ENCODE data around the gene MORC2.

MORC2 gene

DNA sequence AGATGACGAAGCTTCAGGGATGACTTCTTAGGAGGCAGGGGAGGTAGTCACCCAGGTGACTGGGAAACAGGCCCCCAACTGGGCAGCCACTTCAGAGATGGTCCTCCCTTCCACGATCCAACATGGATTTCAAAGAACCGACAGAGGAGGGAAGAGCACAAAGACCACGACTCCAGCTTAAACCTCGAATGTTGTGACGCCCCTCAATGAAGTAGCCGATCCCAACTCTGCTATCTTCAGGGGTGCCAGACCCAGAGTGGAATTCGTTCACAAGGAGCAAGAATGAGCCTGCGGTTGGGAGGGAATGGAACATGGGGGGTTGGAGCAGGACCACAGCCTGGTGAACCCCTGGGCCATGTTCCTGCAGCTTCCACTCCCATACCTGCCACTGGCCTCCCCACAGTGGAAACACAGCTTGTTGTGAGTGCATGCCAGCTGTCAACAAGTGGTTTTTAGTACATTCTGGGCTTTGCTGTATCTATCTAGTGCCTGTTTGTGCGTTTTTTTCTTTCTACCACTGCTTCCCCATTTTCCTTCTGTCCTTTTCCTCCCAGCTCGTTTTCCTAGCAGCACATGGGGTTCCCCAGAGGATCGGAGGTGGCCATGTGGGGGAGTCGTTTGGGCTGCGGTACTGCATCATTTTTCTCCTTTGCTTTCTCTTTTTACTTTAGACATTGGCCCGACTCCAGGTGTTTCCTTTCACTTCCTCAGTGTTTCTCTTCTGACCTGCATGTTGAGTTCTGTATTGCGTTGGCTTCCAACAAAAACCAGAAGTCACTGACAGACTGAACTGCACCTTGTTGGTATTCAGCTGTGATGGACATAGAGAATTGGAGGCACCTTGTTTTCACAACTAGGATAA is 65.8 kb downstream of the MORC2 start:
- Histone ChIP-seq H3K9me3 (ENCODE audit: low read length) (no peaks in the 10 kb centered on the region), H3F3A (ENCODE audit: insufficient read depth, low read length) (no peaks in the 10 kb centered on the region), H3K9me2 (ENCODE audit: low read depth, low read length) (no peaks in the 10 kb centered on the region), H3K4me3 (ENCODE audit: low read depth, low read length, poor library complexity, severe bottlenecking) (no peak overlapping the region), H3K4me2 (ENCODE audit: low read length) (peak overlapping the region; percentile 48), H4K20me1 (ENCODE audit: insufficient read depth, low read length) (no peaks in the 10 kb centered on the region), H3K9ac (ENCODE audit: low read length) (no peak overlapping the region), H3K27me3 (ENCODE audit: insufficient read depth, low read length) (no peaks in the 10 kb centered on the region), H3K36me3 (ENCODE audit: insufficient read depth, low read length) (no peaks in the 10 kb centered on the region), H2AFZ (ENCODE audit: low read length) (no peak overlapping the region), H3K79me2 (ENCODE audit: insufficient read depth, low read length) (no peaks in the 10 kb centered on the region), H3K4me1 (ENCODE audit: insufficient read depth, low read length, severe bottlenecking) (peaks cover 5% of the 10 kb centered on the region), H3K27ac (ENCODE audit: low read depth, low read length, poor library complexity, severe bottlenecking) (no peak overlapping the region)
- TF ChIP-seq EZH2 (IDR thresholded peaks at IDR 0.05; ENCODE audit: borderline replicate concordance, low read length) (no peak), CTCF (IDR thresholded peaks at IDR 0.05; ENCODE audit: low read length) (no peak)

DNA sequence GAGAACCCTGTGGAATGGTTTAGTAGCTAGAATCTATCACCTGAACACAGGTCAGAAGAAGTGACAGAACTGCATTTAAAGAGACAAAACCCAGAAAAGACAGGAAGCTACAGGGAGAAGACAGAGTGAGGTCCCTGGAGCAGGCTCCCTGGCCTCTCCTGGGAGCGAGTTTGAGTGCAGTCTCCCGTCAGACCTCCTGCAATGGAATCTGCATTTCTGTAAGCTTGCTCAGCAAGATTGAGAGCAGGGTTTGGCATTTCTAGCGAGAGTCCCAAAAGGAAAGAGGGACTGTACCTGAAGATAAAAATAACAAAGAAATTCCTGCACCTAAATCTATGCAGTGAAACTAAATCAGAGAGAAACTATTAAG is 74.2 kb downstream of the MORC2 start:
- no peak overlapping the region for H3K4me2 ChIP-seq (ENCODE audit: low read length)
- no peaks in the 10 kb centered on the region for H3K79me2 ChIP-seq (ENCODE audit: insufficient read depth, low read length)
- H3K9me3 ChIP-seq (ENCODE audit: low read length): no peaks in the 10 kb centered on the region
- no peaks in the 10 kb centered on the region for H3K27me3 ChIP-seq (ENCODE audit: insufficient read depth, low read length)
- TF ChIP-seq CTCF (IDR thresholded peaks at IDR 0.05; ENCODE audit: low read length) (no peak), EZH2 (IDR thresholded peaks at IDR 0.05; ENCODE audit: borderline replicate concordance, low read length) (no peak)
- H3K9me2 ChIP-seq (ENCODE audit: low read depth, low read length): no peaks in the 10 kb centered on the region
- no peak overlapping the region for H3K4me3 ChIP-seq (ENCODE audit: low read depth, low read length, poor library complexity, severe bottlenecking)
- H3K4me1 ChIP-seq (ENCODE audit: insufficient read depth, low read length, severe bottlenecking): no peaks in the 10 kb centered on the region
- no peak overlapping the region for H3K9ac ChIP-seq (ENCODE audit: low read length)
- no peaks in the 10 kb centered on the region for H3F3A ChIP-seq (ENCODE audit: insufficient read depth, low read length)
- H2AFZ ChIP-seq (ENCODE audit: low read length): no peak overlapping the region
- no peaks in the 10 kb centered on the region for H4K20me1 ChIP-seq (ENCODE audit: insufficient read depth, low read length)
- H3K27ac ChIP-seq (ENCODE audit: low read depth, low read length, poor library complexity, severe bottlenecking): no peak overlapping the region
- H3K36me3 ChIP-seq (ENCODE audit: insufficient read depth, low read length): no peaks in the 10 kb centered on the region

- no peaks in the 10 kb centered on the region for H3K27me3 ChIP-seq (ENCODE audit: insufficient read depth, low read length)
- no peak overlapping the region for H3K4me3 ChIP-seq (ENCODE audit: low read depth, low read length, poor library complexity, severe bottlenecking)
- H3K9ac ChIP-seq (ENCODE audit: low read length): no peak overlapping the region
- H2AFZ ChIP-seq (ENCODE audit: low read length): no peak overlapping the region
- H3K79me2 ChIP-seq (ENCODE audit: insufficient read depth, low read length): no peaks in the 10 kb centered on the region
- no peak overlapping the region for H3K27ac ChIP-seq (ENCODE audit: low read depth, low read length, poor library complexity, severe bottlenecking)
- no peaks in the 10 kb centered on the region for H3K9me2 ChIP-seq (ENCODE audit: low read depth, low read length)
- no peak for TF ChIP-seq EZH2 (IDR thresholded peaks at IDR 0.05; ENCODE audit: borderline replicate concordance, low read length)
- no peak for TF ChIP-seq CTCF (IDR thresholded peaks at IDR 0.05; ENCODE audit: low read length)
- H3K9me3 ChIP-seq (ENCODE audit: low read length): no peaks in the 10 kb centered on the region
- no peaks in the 10 kb centered on the region for H3K36me3 ChIP-seq (ENCODE audit: insufficient read depth, low read length)
- no peak overlapping the region for H3K4me2 ChIP-seq (ENCODE audit: low read length)
- H3K4me1 ChIP-seq (ENCODE audit: insufficient read depth, low read length, severe bottlenecking): no peaks in the 10 kb centered on the region
- H4K20me1 ChIP-seq (ENCODE audit: insufficient read depth, low read length): no peaks in the 10 kb centered on the region
- H3F3A ChIP-seq (ENCODE audit: insufficient read depth, low read length): no peaks in the 10 kb centered on the region
Observed at GRCh38 chr22:30893434-30894370, 74.9 kb downstream of the MORC2 start.

Measured in OCI-LY1 (cell line).